Thyroid gland (tissue), 4 donors: ENCODE measurements around the gene KCNMA1.

Source experiments
- POLR2A ChIP-seq, 2 donors: fragments of 450-650 bp; IDR thresholded peaks; one replicate each; pipeline ENCODE4 v1.6.1; 2017; ENCODE audit warnings: antibody characterized with exemption in 2 of 2, mild to moderate bottlenecking in 2 of 2, moderate library complexity in 1 of 2
- TF ChIP-seq, protein P1 (sequence below), 6 experiments: fragments of 200-600 bp in 3 of 6; fragments of 450-650 bp in 3 of 6; sonication (generic) in 3 of 6; IDR thresholded peaks; one replicate each; pipeline ENCODE4 v1.5.1; 2016 to 2019; ENCODE audit warnings: antibody characterized with exemption in 6 of 6, mild to moderate bottlenecking in 2 of 6, inconsistent platforms in 1 of 6, moderate library complexity in 1 of 6

DNA sequence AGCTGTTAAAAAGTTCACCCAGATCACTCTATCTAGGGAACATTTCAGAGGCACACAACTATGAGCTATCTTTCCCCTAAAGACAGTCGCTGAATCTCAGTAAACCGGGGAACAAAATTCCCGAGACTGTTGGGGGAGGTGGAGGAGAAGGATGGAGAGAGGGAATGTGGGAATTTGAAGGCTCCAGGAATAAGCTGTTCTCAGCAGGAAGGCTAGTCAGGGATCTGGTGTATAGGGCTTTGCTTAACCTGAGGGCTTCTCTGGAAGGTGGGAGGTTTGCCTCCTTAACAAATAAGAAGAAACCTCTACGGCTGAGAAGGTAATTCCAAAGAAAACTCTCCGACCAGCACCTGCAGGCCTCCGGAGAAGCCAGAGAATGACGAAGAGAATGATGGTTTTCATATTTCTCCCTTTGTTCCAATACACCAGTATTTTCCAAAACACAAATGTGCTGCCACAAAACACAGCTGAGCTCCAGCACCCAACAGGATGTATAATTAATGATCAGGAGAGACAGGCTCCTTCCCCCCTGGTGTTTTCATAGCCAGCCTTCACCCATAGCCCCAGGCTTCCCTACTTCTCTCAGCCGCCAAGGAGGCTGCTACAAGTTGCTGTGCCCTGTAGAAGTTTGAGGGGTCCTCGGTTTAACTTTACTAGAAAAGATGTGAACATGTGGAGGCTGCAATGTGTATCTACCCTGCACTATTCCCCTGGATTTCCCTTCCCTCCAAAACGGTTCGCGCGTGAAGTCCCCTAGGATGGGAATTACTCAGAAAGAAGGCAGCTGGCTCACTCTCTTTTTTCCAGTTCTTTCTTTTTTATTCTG is 2.0 kb downstream of the KCNMA1 start:
- TF ChIP-seq, protein P1, sequence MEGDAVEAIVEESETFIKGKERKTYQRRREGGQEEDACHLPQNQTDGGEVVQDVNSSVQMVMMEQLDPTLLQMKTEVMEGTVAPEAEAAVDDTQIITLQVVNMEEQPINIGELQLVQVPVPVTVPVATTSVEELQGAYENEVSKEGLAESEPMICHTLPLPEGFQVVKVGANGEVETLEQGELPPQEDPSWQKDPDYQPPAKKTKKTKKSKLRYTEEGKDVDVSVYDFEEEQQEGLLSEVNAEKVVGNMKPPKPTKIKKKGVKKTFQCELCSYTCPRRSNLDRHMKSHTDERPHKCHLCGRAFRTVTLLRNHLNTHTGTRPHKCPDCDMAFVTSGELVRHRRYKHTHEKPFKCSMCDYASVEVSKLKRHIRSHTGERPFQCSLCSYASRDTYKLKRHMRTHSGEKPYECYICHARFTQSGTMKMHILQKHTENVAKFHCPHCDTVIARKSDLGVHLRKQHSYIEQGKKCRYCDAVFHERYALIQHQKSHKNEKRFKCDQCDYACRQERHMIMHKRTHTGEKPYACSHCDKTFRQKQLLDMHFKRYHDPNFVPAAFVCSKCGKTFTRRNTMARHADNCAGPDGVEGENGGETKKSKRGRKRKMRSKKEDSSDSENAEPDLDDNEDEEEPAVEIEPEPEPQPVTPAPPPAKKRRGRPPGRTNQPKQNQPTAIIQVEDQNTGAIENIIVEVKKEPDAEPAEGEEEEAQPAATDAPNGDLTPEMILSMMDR (IDR thresholded peaks at IDR 0.05): no peak
- no peak for TF ChIP-seq POLR2A (IDR thresholded peaks at IDR 0.05)
